Uterus (tissue), 2 donors: ENCODE data around the gene FBN2.

ENCODE experiments used
- POLR2A ChIP-seq, 2 donors: fragments of 450-650 bp; IDR thresholded peaks; one replicate each; pipeline ENCODE4 v1.6.1; 2016; ENCODE audit warnings: antibody characterized with exemption in 2 of 2, mild to moderate bottlenecking in 1 of 2, moderate library complexity in 1 of 2
- TF ChIP-seq, protein P1 (sequence below), 4 experiments: fragments of 200-600 bp in 2 of 4; fragments of 450-650 bp in 2 of 4; sonication (generic) in 2 of 4; IDR thresholded peaks; one replicate each; pipeline ENCODE4 v1.5.1; 2016 to 2019; ENCODE audit warnings: antibody characterized with exemption in 4 of 4, mild to moderate bottlenecking in 2 of 4, moderate library complexity in 1 of 4

DNA sequence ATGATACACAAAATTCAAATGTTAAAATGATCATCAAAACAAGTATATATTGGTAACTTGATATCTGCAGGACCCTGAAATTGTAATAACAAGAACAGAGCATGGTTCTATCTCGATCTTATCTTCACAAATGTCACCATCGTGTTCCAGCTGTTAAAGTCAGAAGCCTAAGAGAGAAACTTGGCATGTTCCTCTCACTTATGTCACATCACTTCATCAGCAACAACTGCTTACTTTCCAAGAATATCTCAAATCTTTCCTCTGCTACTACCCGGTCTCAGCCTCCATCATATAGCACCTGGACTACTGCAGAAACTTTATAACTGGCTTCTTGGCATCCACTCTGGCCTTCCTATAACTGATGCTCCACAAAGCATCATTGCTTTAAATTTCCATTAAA, 84.9 kb downstream of the FBN2 start:
- no peak for TF ChIP-seq POLR2A (IDR thresholded peaks at IDR 0.05)
- TF ChIP-seq, protein P1, sequence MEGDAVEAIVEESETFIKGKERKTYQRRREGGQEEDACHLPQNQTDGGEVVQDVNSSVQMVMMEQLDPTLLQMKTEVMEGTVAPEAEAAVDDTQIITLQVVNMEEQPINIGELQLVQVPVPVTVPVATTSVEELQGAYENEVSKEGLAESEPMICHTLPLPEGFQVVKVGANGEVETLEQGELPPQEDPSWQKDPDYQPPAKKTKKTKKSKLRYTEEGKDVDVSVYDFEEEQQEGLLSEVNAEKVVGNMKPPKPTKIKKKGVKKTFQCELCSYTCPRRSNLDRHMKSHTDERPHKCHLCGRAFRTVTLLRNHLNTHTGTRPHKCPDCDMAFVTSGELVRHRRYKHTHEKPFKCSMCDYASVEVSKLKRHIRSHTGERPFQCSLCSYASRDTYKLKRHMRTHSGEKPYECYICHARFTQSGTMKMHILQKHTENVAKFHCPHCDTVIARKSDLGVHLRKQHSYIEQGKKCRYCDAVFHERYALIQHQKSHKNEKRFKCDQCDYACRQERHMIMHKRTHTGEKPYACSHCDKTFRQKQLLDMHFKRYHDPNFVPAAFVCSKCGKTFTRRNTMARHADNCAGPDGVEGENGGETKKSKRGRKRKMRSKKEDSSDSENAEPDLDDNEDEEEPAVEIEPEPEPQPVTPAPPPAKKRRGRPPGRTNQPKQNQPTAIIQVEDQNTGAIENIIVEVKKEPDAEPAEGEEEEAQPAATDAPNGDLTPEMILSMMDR (IDR thresholded peaks at IDR 0.05), result no peak
